K562 (cell line): ENCODE data around the gene ASPDH. TPM values are rescaled to one million over a fixed set of nuclear protein-coding genes. Genes with fewer than 3 reads are reported as not detected.

Experiments used
- CBX3 ChIP-seq, 2 experiments: IDR thresholded peaks; 1 replicate in 1 of 2; 2 replicates in 1 of 2; pipeline ENCODE4 v1.6.1; 2012; ENCODE audit warnings: inconsistent platforms in 2 of 2, low read length in 2 of 2, borderline replicate concordance in 1 of 2, control low read depth in 1 of 2
- GABPA ChIP-seq: fragments of 200-800 bp; sonication (Bioruptor generic); conservative IDR thresholded peaks from 2 replicates; pipeline ENCODE4 v1.6.1; 2016; ENCODE audit warnings: low read depth, missing genetic modification characterization, missing compliant biosample characterization
- IFI16 ChIP-seq: fragments of 250-450 bp; sonication (Bioruptor Pico); IDR thresholded peaks from 2 replicates; pipeline ENCODE4 v2.1.2; 2022; ENCODE audit warnings: mild to moderate bottlenecking, inconsistent platforms
- NCOA2 ChIP-seq, 2 experiments: fragments of 450-650 bp; IDR thresholded peaks; 2 replicates each; pipeline ENCODE4 v1.6.1; 2018; ENCODE audit warnings: mild to moderate bottlenecking in 2 of 2, moderate library complexity in 1 of 2; ENCODE audit not compliant: partially characterized antibody in 2 of 2
- NFYB ChIP-seq: IDR thresholded peaks from 2 replicates; pipeline ENCODE4 v1.6.1; 2011; ENCODE audit warnings: mild to moderate bottlenecking, moderate library complexity; ENCODE audit not compliant: insufficient read length; ENCODE audit errors: extremely low read depth
- PML ChIP-seq: IDR thresholded peaks from 2 replicates; pipeline ENCODE4 v1.6.1; 2012; ENCODE audit warnings: low read length, inconsistent platforms
- POLR2AphosphoS2 ChIP-seq: IDR thresholded peaks from 2 replicates; pipeline ENCODE4 v1.6.1; 2012; ENCODE audit warnings: low read length, improper control_type of control experiment
- RBFOX2 ChIP-seq: fragments of 200-400 bp; formaldehyde crosslinking; IDR thresholded peaks from 2 replicates; pipeline ENCODE4 v1.6.1; 2017; ENCODE audit warnings: low read depth, mild to moderate bottlenecking, low read length, moderate library complexity
- SMARCA5 ChIP-seq: fragments of 450-650 bp; IDR thresholded peaks from 2 replicates; pipeline ENCODE4 v1.6.1; 2016
- SMARCB1 ChIP-seq: IDR thresholded peaks from 2 replicates; pipeline ENCODE4 v1.6.1; 2011; ENCODE audit warnings: improper control_type of control experiment, low read depth; ENCODE audit not compliant: insufficient read length
- ZNF174 ChIP-seq: fragments of 250-450 bp; sonication (Bioruptor Pico); IDR thresholded peaks from 2 replicates; pipeline ENCODE4 v1.4.0; 2020; ENCODE audit warnings: mild to moderate bottlenecking
- ZNF561 ChIP-seq: fragments of 450-650 bp; formaldehyde crosslinking; conservative IDR thresholded peaks from 2 replicates; pipeline ENCODE4 v1.4.0; 2020; ENCODE audit warnings: mild to moderate bottlenecking, moderate library complexity
- ZZZ3 ChIP-seq: fragments of 450-650 bp; IDR thresholded peaks from 2 replicates; pipeline ENCODE4 v1.6.1; 2016; ENCODE audit warnings: antibody characterized with exemption, mild to moderate bottlenecking, moderate library complexity
- polyA plus RNA-seq, 8 experiments: library from polyadenylated mRNA; depleted of rRNA in 4 of 8; stranded (reverse) in 5 of 8; unstranded in 3 of 8; fragments of >200 nt; fragmentation: Nextera tagmentation in 2 of 8; fragmentation: Illumina TruSeq in 1 of 8; extraction: Ambion mirVana in 2 of 8; extraction: Trizol in 1 of 8; gene quantifications; 2 replicates each; pipeline versions ENCODE4 v1.2.1 to v1.2.3, GENCODE V29; 2011 to 2014; ENCODE audit warnings: inconsistent platforms in 1 of 8, missing spikeins in 1 of 8
- total RNA-seq, 7 experiments: library from RNA; depleted of rRNA in 6 of 7; stranded (reverse); fragments of >200 nt in 6 of 7; fragmentation: Illumina TruSeq in 2 of 7; extraction: Trizol in 2 of 7; gene quantifications; 2 replicates each; pipeline versions ENCODE4 v1.2.1 to v1.2.3, GENCODE V29; 2011 to 2021; ENCODE audit warnings: low replicate concordance in 1 of 7
- TF ChIP-seq, protein P1 (sequence below), 2 experiments: fragments of 450-650 bp in 1 of 2; sonication (generic) in 1 of 2; formaldehyde crosslinking in 1 of 2; IDR thresholded peaks; 2 replicates each; pipeline versions ENCODE4 v1.7.1 to v1.9.0; 2016 to 2022; ENCODE audit warnings: inconsistent platforms in 1 of 2, mild to moderate bottlenecking in 1 of 2, missing genetic modification reagents in 1 of 2
- TF ChIP-seq, protein P2 (sequence below): fragments of 250-450 bp; sonication (Bioruptor Pico); IDR thresholded peaks from 2 replicates; pipeline ENCODE4 v1.5.0; 2020; ENCODE audit warnings: mild to moderate bottlenecking
- TF ChIP-seq, protein P3 (sequence below), 2 experiments: fragments of 450-650 bp; conservative IDR thresholded peaks; 2 replicates each; pipeline ENCODE4 v1.6.1; 2017; ENCODE audit warnings: mild to moderate bottlenecking in 2 of 2, moderate library complexity in 2 of 2

Gene ASPDH
- total and polyA plus RNA-seq, 9 of the 15 experiments (the other 6 are each of a cell fraction or from before 2014, with no cell fraction given), result not detected

DNA sequence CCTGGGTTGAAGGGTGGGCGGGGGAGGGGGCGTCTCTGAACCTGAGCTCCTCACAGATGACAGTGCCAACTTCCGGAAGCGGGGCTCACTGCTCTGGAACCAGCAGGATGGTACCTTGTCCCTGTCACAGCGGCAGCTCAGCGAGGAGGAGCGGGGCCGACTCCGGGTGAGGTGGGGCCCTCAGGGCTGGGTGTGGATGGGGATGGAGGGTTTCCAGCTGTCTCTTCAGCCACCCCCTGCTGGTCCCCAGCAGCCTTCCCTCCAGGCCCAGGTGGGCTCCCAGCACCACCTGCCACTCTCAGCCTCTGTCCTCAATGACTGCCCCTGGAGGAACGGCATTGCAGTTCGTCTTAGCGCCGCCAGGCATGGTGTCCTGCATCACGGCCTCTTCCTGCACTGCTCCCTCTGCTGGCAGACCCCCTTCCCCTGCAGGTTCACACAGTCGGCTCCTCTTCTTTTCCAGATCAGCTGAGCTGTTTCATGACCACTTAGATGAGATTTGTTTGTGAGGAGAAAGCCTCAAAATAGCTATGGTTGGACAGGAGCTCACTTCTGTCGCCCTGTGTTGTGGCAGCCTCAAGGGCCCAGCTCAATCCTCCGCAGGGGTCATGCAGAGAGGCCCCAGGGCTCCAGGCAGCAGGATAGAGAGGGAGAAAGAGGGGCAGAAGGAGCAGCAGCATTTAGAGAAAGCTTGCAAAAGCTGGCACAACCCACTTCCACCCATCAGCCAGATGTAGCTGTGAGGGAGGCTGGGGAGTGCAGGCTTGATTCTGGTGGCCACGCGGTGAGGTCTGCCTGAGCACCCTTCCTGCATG, 34.6 kb downstream of the ASPDH start (continued):
- no peak for TF ChIP-seq GABPA (tag)
- TF ChIP-seq, protein P1, sequence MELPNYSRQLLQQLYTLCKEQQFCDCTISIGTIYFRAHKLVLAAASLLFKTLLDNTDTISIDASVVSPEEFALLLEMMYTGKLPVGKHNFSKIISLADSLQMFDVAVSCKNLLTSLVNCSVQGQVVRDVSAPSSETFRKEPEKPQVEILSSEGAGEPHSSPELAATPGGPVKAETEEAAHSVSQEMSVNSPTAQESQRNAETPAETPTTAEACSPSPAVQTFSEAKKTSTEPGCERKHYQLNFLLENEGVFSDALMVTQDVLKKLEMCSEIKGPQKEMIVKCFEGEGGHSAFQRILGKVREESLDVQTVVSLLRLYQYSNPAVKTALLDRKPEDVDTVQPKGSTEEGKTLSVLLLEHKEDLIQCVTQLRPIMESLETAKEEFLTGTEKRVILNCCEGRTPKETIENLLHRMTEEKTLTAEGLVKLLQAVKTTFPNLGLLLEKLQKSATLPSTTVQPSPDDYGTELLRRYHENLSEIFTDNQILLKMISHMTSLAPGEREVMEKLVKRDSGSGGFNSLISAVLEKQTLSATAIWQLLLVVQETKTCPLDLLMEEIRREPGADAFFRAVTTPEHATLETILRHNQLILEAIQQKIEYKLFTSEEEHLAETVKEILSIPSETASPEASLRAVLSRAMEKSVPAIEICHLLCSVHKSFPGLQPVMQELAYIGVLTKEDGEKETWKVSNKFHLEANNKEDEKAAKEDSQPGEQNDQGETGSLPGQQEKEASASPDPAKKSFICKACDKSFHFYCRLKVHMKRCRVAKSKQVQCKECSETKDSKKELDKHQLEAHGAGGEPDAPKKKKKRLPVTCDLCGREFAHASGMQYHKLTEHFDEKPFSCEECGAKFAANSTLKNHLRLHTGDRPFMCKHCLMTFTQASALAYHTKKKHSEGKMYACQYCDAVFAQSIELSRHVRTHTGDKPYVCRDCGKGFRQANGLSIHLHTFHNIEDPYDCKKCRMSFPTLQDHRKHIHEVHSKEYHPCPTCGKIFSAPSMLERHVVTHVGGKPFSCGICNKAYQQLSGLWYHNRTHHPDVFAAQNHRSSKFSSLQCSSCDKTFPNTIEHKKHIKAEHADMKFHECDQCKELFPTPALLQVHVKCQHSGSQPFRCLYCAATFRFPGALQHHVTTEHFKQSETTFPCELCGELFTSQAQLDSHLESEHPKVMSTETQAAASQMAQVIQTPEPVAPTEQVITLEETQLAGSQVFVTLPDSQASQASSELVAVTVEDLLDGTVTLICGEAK (IDR thresholded peaks at IDR 0.05), result no peak
- TF ChIP-seq, protein P1 (CRISPR knock-in tag; IDR thresholded peaks at IDR 0.05), result no peak
- TF ChIP-seq, protein P2, sequence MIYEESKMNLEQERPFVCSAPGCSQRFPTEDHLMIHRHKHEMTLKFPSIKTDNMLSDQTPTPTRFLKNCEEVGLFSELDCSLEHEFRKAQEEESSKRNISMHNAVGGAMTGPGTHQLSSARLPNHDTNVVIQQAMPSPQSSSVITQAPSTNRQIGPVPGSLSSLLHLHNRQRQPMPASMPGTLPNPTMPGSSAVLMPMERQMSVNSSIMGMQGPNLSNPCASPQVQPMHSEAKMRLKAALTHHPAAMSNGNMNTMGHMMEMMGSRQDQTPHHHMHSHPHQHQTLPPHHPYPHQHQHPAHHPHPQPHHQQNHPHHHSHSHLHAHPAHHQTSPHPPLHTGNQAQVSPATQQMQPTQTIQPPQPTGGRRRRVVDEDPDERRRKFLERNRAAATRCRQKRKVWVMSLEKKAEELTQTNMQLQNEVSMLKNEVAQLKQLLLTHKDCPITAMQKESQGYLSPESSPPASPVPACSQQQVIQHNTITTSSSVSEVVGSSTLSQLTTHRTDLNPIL, result no peak
- no peak for TF ChIP-seq POLR2AphosphoS2
- no peak for TF ChIP-seq ZNF174 (CRISPR knock-in tag)
- TF ChIP-seq SMARCA5, result no peak
- peak in 1 of 2 experiments; percentile 64; a peak in 1 of 3 replicates for TF ChIP-seq CBX3 (IDR thresholded peaks at IDR 0.05; ENCODE audit: borderline replicate concordance in 1 of 2, low read length in 2 of 2)
- no peak for TF ChIP-seq NFYB
- no peak for TF ChIP-seq ZZZ3
- TF ChIP-seq, protein P3, sequence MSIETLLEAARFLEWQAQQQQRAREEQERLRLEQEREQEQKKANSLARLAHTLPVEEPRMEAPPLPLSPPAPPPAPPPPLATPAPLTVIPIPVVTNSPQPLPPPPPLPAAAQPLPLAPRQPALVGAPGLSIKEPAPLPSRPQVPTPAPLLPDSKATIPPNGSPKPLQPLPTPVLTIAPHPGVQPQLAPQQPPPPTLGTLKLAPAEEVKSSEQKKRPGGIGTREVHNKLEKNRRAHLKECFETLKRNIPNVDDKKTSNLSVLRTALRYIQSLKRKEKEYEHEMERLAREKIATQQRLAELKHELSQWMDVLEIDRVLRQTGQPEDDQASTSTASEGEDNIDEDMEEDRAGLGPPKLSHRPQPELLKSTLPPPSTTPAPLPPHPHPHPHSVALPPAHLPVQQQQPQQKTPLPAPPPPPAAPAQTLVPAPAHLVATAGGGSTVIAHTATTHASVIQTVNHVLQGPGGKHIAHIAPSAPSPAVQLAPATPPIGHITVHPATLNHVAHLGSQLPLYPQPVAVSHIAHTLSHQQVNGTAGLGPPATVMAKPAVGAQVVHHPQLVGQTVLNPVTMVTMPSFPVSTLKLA (conservative IDR thresholded peaks at IDR 0.05), result no peak
- no peak for TF ChIP-seq IFI16
- no peak for TF ChIP-seq NCOA2 (IDR thresholded peaks at IDR 0.05; ENCODE audit: partially characterized antibody in 2 of 2)
- TF ChIP-seq RBFOX2, result no peak
- TF ChIP-seq PML, result no peak
- no peak for TF ChIP-seq SMARCB1
- TF ChIP-seq ZNF561, result no peak
